ENCODE measurements around the gene MAPK13.
"Not testable (repeated sequence)": the region's sequence is repeated elsewhere in the genome, so short reads cannot be mapped to it uniquely, and the experiment has no call there.

MAPK13 gene
- long read RNA-seq, donor 1, full-length matches to known transcripts = 7 of 7 reads
- long read RNA-seq, donor 1, partial matches to known transcripts = 0 of 7 reads
- long read RNA-seq, donor 1, other reads (novel, unspliced or antisense) = 0 of 7 reads
- long read RNA-seq, donor 2, partial matches to known transcripts = 0 of 3 reads
- long read RNA-seq, donor 2, other reads (novel, unspliced or antisense) = 0 of 3 reads
- long read RNA-seq, donor 3, partial matches to known transcripts = 5 of 8 reads
- long read RNA-seq, donor 3, other reads (novel, unspliced or antisense) = 0 of 8 reads
- long read RNA-seq, donor 4, partial matches to known transcripts = 0 of 3 reads
- long read RNA-seq, donor 4, other reads (novel, unspliced or antisense) = 0 of 3 reads
- long read RNA-seq, donor 5, transcript MAPK13-201 (12 exons, 2,052 nt) = major isoform, 6 of 6 reads
- long read RNA-seq, donor 5, partial matches to known transcripts = 0 of 6 reads
- long read RNA-seq, donor 5, other reads (novel, unspliced or antisense) = 0 of 6 reads
- long read RNA-seq, donor 6, transcript MAPK13-201 (12 exons, 2,052 nt) = major isoform, 6 of 6 reads
- long read RNA-seq, donor 6, partial matches to known transcripts = 0 of 6 reads
- long read RNA-seq, donor 6, other reads (novel, unspliced or antisense) = 0 of 6 reads
- long read RNA-seq, donor 7, transcript MAPK13-201 (12 exons, 2,052 nt) = major isoform, 8 of 14 reads
- long read RNA-seq, donor 7, partial matches to known transcripts = 6 of 14 reads
- long read RNA-seq, donor 7, other reads (novel, unspliced or antisense) = 0 of 14 reads
- long read RNA-seq, donor 8, partial matches to known transcripts = 0 of 4 reads
- long read RNA-seq, donor 8, other reads (novel, unspliced or antisense) = 0 of 4 reads

DNA sequence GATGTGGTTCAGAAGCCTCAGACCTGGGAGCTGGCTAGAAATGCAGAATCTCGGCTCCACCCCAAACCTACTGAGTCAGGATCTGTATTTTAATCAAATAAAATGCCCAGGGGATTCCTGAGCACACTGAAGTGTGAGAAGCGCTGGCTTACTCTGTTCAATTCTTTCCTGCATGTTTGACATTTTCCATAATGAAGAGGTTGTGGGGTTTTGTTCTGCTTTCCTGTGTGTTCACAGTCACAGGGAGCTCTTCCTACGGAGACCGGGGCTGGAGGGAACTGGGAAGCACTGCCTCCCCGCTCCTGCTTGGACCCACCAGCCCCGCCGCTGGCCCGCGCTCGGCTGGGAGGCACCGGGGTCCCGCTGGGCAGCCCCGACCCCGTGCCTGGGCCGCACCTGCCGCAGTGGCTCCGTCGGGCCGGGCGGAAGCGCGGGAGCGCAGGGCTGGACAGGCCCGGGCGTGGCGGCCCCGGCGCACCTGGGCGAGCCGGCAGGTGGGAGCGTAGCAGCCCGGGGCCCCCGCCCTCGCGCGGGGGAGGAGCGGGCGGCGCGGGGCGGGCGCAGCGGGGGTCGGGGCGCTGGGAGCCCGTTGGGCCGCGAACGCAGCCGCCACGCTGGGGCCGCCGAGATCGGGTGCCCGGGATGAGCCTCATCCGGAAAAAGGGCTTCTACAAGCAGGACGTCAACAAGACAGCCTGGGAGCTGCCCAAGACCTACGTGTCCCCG lies at the start of gene MAPK13:
MAPK13 (plus strand) TSS at position 573 of the 726 bp plus-strand sequence; CDS start at position 643, 70 bp downstream.
- DNase-seq = peak; percentile 54

DNA sequence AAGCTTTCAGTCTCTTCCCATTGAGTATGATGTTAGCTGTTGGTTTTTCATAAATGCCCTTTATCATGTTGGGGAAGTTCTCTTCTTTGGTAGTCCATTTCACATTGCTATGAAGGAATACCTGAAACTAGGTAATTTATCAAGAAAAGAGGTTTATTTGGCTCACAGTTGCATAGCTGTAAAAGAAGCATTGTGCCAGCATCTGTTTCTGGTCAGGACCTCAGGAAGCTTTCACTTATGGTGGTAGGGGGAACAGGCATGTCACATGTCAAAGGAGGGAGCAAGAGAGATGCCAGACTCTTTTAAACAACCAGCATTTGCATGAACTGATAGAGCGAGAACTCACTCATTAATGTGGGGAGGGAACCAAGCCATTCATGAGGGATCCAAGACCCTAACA lies 48.0 kb upstream of the MAPK13 start:
- DNase-seq = no peak

DNA sequence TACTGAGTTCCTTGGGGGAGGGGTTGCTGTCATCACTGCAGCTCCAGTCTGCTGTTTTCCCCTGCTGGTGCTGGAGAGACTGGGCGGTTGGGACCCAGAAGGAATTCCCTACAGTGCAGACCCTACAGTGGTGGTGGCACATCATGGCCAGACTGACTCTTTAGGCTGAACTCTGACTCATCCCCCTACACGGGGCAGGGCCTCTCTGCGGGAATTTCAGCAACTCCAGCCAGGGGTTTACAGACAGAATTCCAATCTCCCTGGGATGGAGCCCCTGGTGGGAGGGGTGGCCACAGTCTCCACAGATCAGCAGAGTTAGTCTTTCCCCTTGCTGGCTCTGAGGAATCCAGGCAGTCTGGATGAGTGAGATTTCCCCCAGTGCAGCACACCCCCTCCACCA lies 46.9 kb upstream of the MAPK13 start:
- DNase-seq = no peak

DNA sequence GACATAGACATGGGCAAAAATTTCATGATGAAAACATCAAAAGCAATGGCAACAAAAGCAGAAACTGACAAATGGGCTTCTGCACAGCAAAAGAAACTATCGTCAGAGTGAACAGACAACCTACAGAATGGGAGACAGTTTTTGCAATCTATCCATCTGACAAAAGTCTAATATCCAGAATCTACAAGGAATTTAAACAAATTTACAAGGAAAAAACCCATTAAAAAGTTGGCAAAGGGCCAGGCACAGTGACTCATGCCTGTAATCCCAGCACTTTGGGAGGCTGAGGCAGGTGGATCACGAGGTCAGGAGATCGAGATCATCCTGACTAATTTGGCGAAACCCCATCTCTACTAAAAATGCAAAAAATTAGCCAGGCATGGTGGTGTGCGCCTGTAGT lies 42.1 kb upstream of the MAPK13 start:
- DNase-seq = not testable (repeated sequence)

DNA sequence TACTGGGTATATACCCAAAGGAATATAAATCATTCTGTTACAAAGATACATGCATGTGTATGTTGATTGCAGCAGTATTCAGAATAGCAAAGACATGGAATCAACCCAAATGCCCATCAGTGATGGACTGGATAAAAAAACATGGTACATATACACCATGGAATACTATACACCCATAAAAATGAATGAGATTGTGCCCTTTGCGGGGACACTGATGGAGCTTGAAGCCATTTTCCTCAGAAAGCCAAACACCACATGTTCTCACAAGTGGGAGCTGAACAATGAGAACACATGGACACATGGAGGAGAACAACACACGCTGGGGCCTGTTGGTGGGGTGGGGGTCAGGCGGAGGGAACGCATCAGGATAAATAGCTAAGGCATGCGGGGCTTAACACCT lies 41.3 kb upstream of the MAPK13 start:
- DNase-seq = no peak

DNA sequence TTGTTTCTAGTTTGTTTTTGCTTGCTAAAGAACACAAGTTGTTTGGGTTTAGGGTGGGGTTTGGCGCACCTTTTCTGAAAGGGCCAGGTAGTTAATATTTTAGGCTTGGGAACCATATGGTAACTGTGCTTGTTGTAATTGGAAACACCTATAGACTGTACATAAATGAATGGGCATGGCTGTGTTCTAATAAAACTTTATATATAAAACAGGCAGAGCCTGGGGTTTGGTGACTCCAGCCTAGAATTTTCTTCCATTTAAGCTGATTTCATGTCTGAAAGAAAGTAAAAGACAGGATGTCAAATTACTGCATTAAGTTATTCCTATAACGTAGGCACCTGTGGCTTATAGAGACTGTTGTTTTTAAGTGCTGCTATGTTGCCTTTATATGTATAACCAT lies 36.1 kb upstream of the MAPK13 start:
- no peak for DNase-seq

DNA sequence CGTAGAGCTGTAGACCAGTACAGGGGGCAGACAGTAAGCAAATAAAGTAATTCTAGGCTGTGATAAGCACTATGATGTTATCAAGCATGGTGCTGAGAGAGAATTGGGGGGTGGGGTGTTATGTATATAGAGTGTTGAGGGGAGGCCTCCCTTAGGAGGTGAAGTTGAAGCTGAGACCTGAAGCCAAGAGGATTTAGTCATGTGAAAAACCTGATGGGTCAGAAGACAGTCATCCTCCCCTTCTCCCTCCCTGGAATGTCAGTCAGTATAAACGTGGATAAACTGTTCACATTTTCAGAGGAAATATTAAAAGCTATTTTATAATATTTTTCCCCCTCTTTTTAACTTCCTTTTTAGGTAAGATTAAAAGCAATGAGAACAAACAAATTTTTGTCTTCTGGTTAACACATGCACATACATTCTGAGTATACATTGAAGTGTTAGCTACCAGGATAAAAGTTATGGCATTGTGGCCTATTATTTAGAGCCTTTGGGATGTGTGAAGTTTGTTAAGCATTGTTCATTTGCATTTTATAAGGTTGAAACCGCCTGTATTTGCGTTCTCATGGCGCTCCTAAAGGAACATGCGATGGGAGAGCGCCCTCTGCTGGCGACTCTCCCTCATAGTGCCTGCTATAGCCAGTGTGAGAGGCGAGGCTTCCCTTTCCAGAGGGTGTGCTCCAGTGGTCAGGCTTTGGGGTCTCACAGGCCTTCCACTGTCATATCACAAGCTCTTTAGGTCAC lies 35.4 kb upstream of the MAPK13 start:
- DNase-seq = peak; percentile 48

DNA sequence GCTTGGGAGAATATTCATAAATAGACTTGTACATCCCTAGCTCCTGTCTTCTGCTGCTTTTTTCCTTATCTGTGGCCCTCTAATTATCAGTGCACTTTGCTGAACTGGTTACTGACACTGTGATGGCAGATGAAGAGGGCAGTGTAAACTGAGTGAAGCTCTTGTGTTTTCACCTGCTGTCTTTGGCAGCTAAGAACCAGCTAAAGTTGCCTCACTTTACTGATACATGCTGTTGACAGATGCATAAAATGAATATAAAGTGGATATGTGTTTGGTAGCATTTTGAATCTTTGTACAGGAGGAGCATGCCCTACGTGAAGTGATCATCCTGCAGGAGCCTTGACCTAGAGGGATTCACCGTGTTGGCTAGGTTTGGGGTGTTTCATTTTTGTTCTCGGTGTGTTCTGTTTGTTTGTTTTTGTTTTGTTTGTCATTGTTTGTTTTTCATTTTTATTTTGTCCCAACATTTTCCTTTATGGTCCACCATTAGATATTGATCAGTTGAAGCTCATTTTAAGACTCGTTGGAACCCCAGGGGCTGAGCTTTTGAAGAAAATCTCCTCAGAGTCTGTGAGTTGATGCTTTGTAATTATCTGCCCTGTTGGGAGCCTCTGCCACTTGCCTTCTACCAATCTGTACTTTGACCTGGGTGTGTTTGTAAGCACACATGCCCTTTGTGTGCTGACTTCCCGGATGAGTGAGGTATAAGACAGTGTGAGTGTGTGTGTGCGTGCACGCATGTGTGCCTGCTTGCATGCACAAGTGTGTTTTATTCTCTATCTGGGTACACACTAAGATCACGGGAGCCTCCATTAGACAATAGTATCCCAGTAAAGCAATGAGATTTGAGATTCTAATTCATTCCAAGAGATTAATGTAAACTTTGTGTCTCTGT lies 34.6 kb upstream of the MAPK13 start:
- DNase-seq = no peak

DNA sequence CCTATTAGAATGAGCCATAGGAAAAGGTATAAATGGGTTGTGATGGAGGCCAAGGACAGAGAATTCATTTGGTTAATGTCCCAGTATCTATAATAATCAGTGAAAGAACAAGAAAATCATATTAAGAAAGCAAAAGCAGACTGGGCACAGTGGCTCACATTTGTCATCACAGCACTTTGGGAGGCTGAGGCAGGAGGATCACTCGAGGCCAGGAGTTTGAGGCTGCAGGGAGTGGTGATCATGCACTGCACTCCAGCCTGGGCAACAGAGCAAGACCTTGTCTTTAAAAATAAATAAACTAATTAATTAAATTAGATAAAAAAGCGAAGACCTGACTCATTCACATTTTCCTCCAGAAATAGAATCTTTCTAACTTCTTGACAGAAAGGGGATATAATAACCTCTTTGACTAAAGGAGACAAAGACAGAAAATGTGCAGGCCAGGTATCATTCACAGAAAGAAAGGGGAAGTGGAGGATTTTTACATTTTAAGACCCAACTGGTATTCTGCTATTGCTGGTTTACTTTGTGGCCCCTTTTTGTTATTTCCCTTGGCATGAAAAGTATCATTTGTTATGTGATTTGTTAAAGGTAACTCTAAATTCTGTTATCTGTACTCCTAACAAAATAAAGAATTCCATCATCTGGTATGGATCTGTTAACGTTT lies 31.9 kb upstream of the MAPK13 start:
- no peak for DNase-seq

DNA sequence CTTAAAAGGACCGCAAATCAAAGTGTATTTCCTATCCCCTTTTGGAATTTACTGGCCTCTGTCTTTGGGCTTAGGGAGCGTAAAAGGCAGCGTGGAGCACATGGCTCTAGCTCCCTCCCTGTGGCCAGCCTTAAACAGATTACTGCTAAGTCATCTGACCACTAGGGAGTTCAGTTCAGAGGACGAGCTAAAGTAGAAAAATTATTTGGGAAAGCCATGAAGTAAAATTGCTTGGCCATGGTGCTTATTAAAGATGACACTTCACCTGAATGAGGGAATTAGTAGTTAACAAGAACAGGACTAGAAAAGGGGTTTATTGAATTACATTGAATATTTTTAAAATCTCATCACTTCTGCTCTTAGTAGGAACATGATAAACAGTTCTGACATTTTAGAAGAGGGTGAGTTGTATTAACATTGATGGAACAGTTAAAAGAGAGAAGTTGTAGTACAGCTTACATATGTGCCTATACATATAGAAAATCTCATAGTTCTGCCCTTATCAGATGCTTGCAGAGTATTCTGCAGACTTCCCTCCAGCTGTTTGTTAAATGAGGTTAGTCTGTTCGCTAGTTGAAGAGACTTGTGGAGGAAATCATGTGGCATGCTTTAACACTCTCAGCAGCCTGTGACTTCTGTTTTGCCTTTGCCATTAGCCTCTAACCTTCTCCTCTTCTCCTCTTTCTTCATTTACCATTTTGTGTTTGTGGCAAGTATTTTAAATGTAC lies 31.2 kb upstream of the MAPK13 start:
- no peak for DNase-seq

DNA sequence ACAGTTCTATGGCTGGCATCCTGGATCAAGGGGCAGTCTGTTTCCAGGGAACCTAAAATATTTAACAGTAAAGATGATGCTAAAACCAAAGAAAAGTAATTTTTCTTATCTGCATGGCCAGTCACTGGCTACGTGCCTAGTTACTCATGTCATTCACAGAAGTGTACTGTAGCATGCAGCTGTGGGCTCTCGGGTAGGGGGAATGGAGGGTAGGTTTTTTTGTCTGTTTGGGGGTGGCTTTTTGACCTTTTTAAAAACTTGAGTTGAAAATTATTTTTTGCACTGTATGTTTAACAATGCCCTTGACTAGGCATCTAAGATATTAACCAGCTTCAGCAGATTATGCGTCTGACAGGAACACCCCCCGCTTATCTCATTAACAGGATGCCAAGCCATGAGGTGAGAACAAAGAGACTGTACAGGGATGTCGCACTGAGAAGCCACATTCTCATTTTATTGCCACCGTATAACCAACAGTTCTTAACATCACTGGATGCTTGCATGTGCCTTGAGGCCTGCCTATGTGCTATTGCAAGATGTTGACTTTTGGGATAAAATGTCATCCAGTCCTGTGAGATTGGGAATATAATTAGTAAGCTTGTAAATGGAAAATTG lies 30.3 kb upstream of the MAPK13 start:
- no peak for DNase-seq

DNA sequence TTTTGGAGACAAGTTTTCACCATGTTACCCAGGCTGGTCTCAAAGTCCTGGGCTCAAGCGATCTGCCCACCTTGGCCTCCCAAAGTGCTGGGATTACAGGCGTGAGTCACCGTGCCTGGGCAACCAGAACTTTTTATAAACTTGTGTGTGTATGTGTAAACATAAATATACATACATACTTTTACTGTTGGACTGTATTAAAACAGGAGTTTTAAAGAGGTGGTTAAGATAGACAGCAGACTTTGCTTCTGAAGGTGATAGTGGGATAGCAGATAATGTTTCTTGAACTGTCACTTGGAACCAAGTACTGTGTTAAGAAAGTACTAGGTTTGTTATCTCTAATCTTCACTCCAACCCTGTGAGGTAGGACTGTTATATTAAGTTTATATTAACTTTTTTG lies 28.6 kb upstream of the MAPK13 start:
- DNase-seq = no peak

DNA sequence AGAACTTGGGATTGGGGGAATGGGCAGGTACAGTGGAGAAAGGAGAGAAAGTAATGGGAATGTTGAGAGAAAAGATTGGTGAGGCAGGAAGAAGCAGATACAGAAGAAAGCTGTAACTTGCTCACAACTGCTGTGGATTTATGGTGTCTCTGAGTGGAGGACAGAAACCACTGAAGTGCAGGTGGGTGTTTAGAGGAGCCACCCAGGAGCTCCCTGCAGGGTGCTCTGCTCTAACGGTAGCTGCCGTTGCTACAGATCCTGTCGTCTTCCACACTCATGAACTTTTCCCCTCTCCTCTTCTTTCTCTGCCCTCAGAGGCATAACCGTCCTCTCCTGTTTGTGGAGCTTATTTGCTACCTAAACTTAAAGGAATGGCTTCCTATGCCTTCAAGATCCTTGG lies 27.5 kb upstream of the MAPK13 start:
- DNase-seq = no peak

DNA sequence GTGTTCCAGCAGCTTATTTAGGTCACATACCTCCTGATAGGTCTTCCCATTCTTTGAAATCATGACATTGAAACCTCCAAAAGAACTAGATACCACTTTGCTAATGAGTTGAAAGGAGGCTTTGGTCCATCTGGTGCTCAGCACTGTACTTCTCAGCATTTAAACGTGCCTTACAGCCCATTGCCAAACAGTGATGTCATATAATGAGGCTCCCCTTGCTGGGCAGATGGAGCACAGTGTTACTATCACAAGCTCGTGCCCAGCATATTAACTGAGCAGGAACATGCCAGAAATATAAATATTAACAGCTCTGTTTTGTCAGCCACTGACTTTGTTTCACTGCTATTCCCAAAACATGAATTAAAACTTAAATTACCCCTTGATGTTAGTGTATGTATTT lies 25.5 kb upstream of the MAPK13 start:
- DNase-seq = no peak

DNA sequence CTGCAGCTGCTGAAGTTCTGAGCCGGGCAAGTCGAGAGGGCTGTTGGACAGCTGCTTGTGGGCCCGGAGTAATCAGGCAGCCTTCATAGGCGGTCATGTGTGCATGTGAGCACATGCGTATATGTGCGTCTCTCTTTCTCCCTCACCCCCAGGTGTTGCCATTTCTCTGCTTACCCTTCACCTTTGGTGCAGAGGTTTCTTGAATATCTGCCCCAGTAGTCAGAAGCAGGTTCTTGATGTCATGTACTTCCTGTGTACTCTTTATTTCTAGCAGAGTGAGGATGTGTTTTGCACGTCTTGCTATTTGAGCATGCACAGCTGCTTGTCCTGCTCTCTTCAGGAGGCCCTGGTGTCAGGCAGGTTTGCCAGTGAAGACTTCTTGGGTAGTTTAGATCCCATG lies 21.2 kb upstream of the MAPK13 start:
- no peak for DNase-seq

DNA sequence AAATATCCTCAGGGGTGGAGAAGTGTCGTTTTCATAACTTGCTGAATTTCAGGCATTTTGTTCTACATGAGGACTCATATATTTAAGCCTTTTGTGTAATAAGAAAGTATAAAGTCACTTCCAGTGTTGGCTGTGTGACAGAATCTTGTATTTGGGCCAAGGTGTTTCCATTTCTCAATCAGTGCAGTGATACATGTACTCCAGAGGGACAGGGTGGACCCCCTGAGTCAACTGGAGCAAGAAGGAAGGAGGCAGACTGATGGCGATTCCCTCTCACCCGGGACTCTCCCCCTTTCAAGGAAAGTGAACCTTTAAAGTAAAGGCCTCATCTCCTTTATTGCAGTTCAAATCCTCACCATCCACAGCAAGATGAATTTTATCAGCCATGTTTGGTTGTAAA lies 20.3 kb upstream of the MAPK13 start:
- no peak for DNase-seq

DNA sequence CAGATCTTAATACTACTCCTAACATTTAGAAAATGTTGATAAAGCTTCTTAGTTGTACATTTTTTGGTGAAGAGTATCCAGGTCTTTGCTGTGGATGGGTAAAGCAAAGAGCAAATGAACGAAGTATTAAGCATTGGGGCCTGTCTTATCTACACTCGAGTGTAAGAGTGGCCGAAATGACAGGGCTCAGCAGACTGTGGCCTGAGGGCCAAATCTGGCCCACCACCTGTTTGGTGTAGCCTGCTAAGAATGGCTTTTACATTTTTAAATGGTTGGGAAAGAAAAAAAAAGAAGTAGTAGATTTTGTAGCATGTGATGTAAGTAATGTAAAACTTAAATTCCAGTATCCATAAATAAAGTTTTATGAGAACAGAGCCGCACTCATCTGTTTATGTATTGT lies 19.4 kb upstream of the MAPK13 start:
- DNase-seq = no peak

DNA sequence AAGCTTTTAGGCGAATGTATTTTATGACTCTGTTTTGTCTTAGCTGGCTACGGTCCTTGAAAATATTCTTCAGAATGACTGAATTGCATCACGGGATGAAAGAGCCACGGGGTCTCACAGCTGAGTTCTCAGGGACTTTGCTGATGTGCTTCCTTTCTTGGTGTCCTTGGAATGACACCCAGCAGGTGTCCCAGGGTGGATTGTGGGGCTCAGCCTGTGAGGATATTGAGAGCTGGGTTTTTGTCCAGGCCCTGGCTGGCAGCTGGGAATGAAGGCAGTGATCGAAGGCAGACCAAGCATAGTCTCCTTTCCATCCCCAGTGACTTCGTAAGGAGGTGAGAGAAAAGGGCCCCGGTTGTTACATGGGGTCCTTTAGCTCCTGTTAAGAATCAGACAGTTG lies 18.8 kb upstream of the MAPK13 start:
- no peak for DNase-seq

DNA sequence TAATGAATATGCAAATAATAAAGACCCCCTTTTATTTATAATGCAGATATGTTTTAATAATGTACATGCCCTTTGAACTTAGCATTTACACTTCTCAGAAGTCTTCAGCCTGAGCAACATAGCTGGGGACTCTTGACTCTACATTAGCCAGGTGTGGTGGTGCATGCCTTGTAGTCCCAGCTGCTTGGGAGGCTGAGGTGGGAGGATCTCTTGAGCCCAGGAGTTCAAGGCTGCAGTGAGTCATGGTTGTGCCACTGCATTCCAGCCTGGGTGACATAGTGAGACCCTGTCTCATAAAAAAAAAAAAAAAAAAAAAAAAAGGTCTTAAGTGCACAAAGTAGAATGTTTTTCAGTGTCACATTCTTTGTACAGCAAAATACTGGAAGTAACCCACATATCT lies 17.3 kb upstream of the MAPK13 start:
- no peak for DNase-seq

Data from right kidney (tissue), 9 donors.